Heart right ventricle (tissue), 16 donors: Measurements from ENCODE around the gene HLA-DRA. TPM values are rescaled to one million over a fixed set of nuclear protein-coding genes. Genes with fewer than 3 reads are reported as not detected.

Experiments
- ATAC-seq, 8 donors: fragments of 200-7000 bp; cut with Tn5 transposase; one replicate each; pipeline ENCODE4 v1.9.1; 2020; ENCODE audit warnings: mild to moderate bottlenecking in 8 of 8, moderate library complexity in 8 of 8, moderate number of reproducible peaks in 1 of 8
- DNase-seq, 2 donors: peaks; one replicate each; pipeline ENCODE4 v3.0.0-alpha.2; 2020
- H3K27ac ChIP-seq, 10 donors: fragments of 200-600 bp; sonication (generic) in 2 of 10; one replicate each; pipeline versions ENCODE4 v1.5.0 to v1.8.0; 2020 to 2022; ENCODE audit warnings: mild to moderate bottlenecking in 3 of 10
- H3K27me3 ChIP-seq, 7 donors: fragments of 200-600 bp; one replicate each; pipeline ENCODE4 v1.8.0; 2021 to 2022; ENCODE audit warnings: mild to moderate bottlenecking in 2 of 7
- H3K36me3 ChIP-seq, 9 donors: fragments of 200-600 bp; sonication (generic) in 1 of 9; one replicate each; pipeline versions ENCODE4 v1.5.0 to v1.8.0; 2020 to 2022; ENCODE audit warnings: mild to moderate bottlenecking in 2 of 9
- H3K4me1 ChIP-seq, 9 donors: fragments of 200-600 bp; sonication (generic) in 1 of 9; one replicate each; pipeline versions ENCODE4 v1.5.0 to v1.8.0; 2020 to 2022; ENCODE audit warnings: mild to moderate bottlenecking in 4 of 9
- H3K4me3 ChIP-seq, 10 donors: fragments of 200-600 bp; sonication (generic) in 2 of 10; one replicate each; pipeline versions ENCODE4 v1.5.0 to v1.8.0; 2020 to 2022; ENCODE audit warnings: mild to moderate bottlenecking in 7 of 10, moderate library complexity in 2 of 10
- H3K9me3 ChIP-seq, 11 donors: fragments of 200-600 bp in 10 of 11; sonication (generic) in 2 of 11; one replicate each; pipeline versions ENCODE4 v1.5.0 to v1.8.0; 2013 to 2022; ENCODE audit warnings: mild to moderate bottlenecking in 2 of 11, control low read depth in 1 of 11, moderate library complexity in 1 of 11
- CTCF ChIP-seq, 9 donors: fragments of 200-600 bp; sonication (generic) in 2 of 9; IDR thresholded peaks; one replicate each; pipeline versions ENCODE4 v1.5.0 to v1.8.0; 2021 to 2022; ENCODE audit warnings: antibody characterized with exemption in 9 of 9, mild to moderate bottlenecking in 5 of 9, moderate library complexity in 1 of 9
- WGBS, 2 donors: extraction: QIAGEN DNeasy Blood & Tissue Kit; methylation state at CpG; one replicate each; pipeline ENCODE4 v1.1.7; 2013; ENCODE audit warnings: inconsistent platforms in 1 of 2; 5-methylcytosine and 5-hydroxymethylcytosine counted together
- intact Hi-C, 10 donors: fragments of 100-400 bp; cut with DNase I; formaldehyde crosslinking; loops; one replicate each; pipeline versions ENCODE4 v1.11.1 to v1.14.2; 2022
- polyA plus RNA-seq, 2 donors: library from polyadenylated mRNA; stranded (reverse); fragments of 200-250 nt; gene quantifications; one replicate each; pipeline ENCODE4 v1.2.3, GENCODE V29; 2013
- total RNA-seq, 10 donors: library from RNA; stranded (reverse); fragmentation: NEBNext Ultra II Directional in 3 of 10; extraction: Animal tissue kit (Norgen Biotek cat#: 25700) in 3 of 10; gene quantifications; one replicate each; pipeline versions ENCODE4 v1.2.1 to v1.2.4, GENCODE V29; 2021 to 2023
- donor health status: Arrhythmogenic right ventricular cardiomyopathy.
- donor health status: ischemic (EF 13 %, LVEDD 7.1; RV severe dilation, severe dysfunction).
- donor health status: healthy with polysubstance abuse.
- donor health status: DM: no; HTN: yes; CAD: no.
- donor health status: DM: no; HTN: no; CAD: no.
- donor health status: ischemic (EF 25% LVEDD 6.9; RV normal size, moderate dysfunction).
- donor health status: ischemic (EF 25% LVEDD 5.7; RV mildly dilated, moderate dysfunction).
- donor health status: healthy.
- donor health status: DM: yes; HTN: yes; CAD: no.
- donor health status: Ischemic cardiomyopathy.
- donor health status: ischemic (EF 35%, LVEDD 5.7; RV mildly dilated, moderate dysfunction).
- donor health status: nonischemic (EF 11% LVEDD 7.7; RV severe dilation, severe dysfunction).
- donor health status: DM: yes; HTN: yes; CAD: no.
- donor health status: PGD.
- donor health status: ischemic (EF 29% LVEDD 5.4; RV normal size, mild dysfunction).
- donor health status: nonischemic (EF 23%, LVEDD 6.1; RV moderate dilation, normal function).

HLA-DRA gene
- total and polyA plus RNA-seq, 12 donors: 32.0 to 846 (median 92.0) TPM

DNA sequence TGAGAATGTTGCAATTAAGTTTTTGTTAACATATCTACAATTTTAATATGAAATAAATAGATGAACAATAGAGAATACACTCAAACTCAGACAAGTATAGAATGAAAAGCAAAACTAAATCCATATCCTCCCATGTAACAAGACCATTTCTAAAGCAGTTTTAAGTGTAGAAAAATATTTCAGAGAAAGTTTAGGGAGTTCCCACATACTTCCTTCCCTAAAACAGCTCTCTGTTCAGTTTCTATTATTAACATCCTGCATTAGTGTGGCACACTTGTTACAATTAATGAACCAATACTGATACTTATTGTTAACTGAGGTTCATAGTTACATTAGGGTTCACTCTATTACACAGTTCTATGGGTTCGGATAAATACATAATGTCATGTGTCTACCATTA, 52.0 kb downstream of the HLA-DRA start:
- DNase-seq (no peak), ATAC-seq (no peak)
- no peaks in the 10 kb centered on the region for H3K9me3 ChIP-seq
- peaks cover 0 to 6% (median 0%) of the 10 kb centered on the region in 7 donors for H3K27me3 ChIP-seq
- TF ChIP-seq CTCF (IDR thresholded peaks at IDR 0.05): no peak
- no peak overlapping the region for H3K27ac ChIP-seq
- no peaks in the 10 kb centered on the region for H3K4me1 ChIP-seq
- H3K4me3 ChIP-seq: no peak overlapping the region
- intact Hi-C loops: no loop called here
- no peaks in the 10 kb centered on the region for H3K36me3 ChIP-seq
- WGBS, 2 donors: 0% methylated on average over 1 of the region's 1 CpG

DNA sequence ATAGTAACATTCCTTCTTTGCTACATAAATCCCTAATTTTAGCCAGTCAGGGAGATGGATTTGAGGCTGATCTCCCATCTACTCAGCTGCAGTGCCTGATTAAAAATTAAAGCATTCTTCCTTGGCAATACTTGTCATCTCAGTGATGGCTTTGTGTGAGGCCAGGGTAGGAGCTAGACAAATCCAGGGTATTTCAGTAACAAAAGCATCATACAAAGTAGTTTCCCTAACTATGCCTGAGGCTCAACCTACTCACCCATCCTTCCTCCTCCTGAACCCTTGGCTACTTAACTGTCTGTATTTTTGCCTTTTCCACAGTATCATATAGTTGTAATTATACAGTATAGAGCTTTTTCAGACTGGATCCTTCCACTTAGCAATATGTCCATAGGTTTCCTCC, 52.7 kb downstream of the HLA-DRA start:
- no peak for TF ChIP-seq CTCF (IDR thresholded peaks at IDR 0.05)
- ATAC-seq: no peak
- DNase-seq: no peak
- Histone ChIP-seq H3K36me3 (no peaks in the 10 kb centered on the region), H3K9me3 (no peaks in the 10 kb centered on the region), H3K4me1 (no peaks in the 10 kb centered on the region), H3K4me3 (no peak overlapping the region), H3K27ac (no peak overlapping the region), H3K27me3 (peaks cover 0 to 6% (median 0%) of the 10 kb centered on the region in 7 donors)
- intact Hi-C loops: no loop called here

Other genes starting within 250 kb of the HLA-DRA start
- 10 to 100 TPM; 32.8 to 50.9 (median 44.1) TPM for gene PBX2, start 249.7 kb upstream of the HLA-DRA start, total RNA-seq
- gene PBX2, start 249.7 kb upstream of the HLA-DRA start, polyA plus RNA-seq: 10 to 100 TPM; 25.6 to 55.4 TPM
- 10 to 100 TPM in 1 of 10 donors, 1 to 10 TPM in 9; 2.4 to 28.0 (median 4.4) TPM for gene GPSM3, start 247.2 kb upstream of the HLA-DRA start, total RNA-seq
- gene GPSM3, start 247.2 kb upstream of the HLA-DRA start, polyA plus RNA-seq: 1 to 10 TPM; 5.8 to 6.2 TPM
- gene NOTCH4, start 215.8 kb upstream of the HLA-DRA start, total RNA-seq: 10 to 100 TPM; 17.4 to 46.3 (median 23.3) TPM
- gene NOTCH4, start 215.8 kb upstream of the HLA-DRA start, polyA plus RNA-seq: 100 to 1,000 TPM in 1 of 2 donors, 10 to 100 TPM in 1; 33.0 to 123 TPM
- not detected for gene TSBP1, start 68.0 kb upstream of the HLA-DRA start, total RNA-seq
- gene TSBP1, start 68.0 kb upstream of the HLA-DRA start, polyA plus RNA-seq: not detected
- not detected for gene BTNL2, start 32.7 kb upstream of the HLA-DRA start, total RNA-seq
- not detected for gene BTNL2, start 32.7 kb upstream of the HLA-DRA start, polyA plus RNA-seq
- gene HLA-DRB5, start 90.4 kb downstream of the HLA-DRA start, total RNA-seq: 100 to 1,000 TPM in 1 of 10 donors, 10 to 100 TPM in 8, 1 to 10 TPM in 1; 5.8 to 109 (median 48.8) TPM
- gene HLA-DRB5, start 90.4 kb downstream of the HLA-DRA start, polyA plus RNA-seq: 1 to 10 TPM in 1 of 2 donors, under 1 TPM in 1; 0.29 to 3.0 TPM
- 100 to 1,000 TPM in 3 of 10 donors, 10 to 100 TPM in 7; 29.2 to 313 (median 76.4) TPM for gene HLA-DRB1, start 150.0 kb downstream of the HLA-DRA start, total RNA-seq
- 10 to 100 TPM; 28.8 to 83.7 TPM for gene HLA-DRB1, start 150.0 kb downstream of the HLA-DRA start, polyA plus RNA-seq
- gene HLA-DQA1, start 197.5 kb downstream of the HLA-DRA start, total RNA-seq: 100 to 1,000 TPM in 1 of 10 donors, 10 to 100 TPM in 7, 1 to 10 TPM in 2; 1.3 to 136 (median 16.2) TPM
- gene HLA-DQA1, start 197.5 kb downstream of the HLA-DRA start, polyA plus RNA-seq: 1 to 10 TPM; 5.9 to 9.6 TPM
- 10 to 100 TPM in 6 of 10 donors, 1 to 10 TPM in 4; 6.2 to 73.7 (median 14.4) TPM for gene HLA-DQB1, start 226.8 kb downstream of the HLA-DRA start, total RNA-seq
- 10 to 100 TPM; 18.8 to 81.2 TPM for gene HLA-DQB1, start 226.8 kb downstream of the HLA-DRA start, polyA plus RNA-seq